NK-92 treated with Interleukin-12 subunit alpha and Interleukin-12 subunit beta, amount 100 ng/mL, for 24 hours (cell line): ENCODE data around the gene CCDC159.
"Not testable (repeated sequence)": the region's sequence is repeated elsewhere in the genome, so short reads cannot be mapped to it uniquely, and the experiment has no call there.

Experiments used
- DNase-seq: peaks from one replicate; lab custom pipeline; 2025; lab: John Stamatoyannopoulos, UW

Gene CCDC159

GRCh38 chr19:11367528-11367927 is 21.2 kb downstream of the CCDC159 start:
- no peak for DNase-seq

- DNase-seq = no peak
Measured at GRCh38 chr19:11370744-11371143, 24.4 kb downstream of the CCDC159 start.

- DNase-seq = no peak
Measured at GRCh38 chr19:11373166-11373884, 27.0 kb downstream of the CCDC159 start.

GRCh38 chr19:11373885-11374432 is 27.6 kb downstream of the CCDC159 start:
- no peak for DNase-seq

- DNase-seq = peak; percentile 97
Measured at GRCh38 chr19:11374433-11375142, 28.3 kb downstream of the CCDC159 start, which contains the start of gene SWSAP1. Gene SWSAP1, plus strand, starts transcription at chr19:11374666. Its CDS starts 15 bp downstream, at chr19:11374681.

GRCh38 chr19:11375143-11375948 is 29.0 kb downstream of the CCDC159 start:
- DNase-seq = peak; percentile 63

- DNase-seq = no peak
Measured at GRCh38 chr19:11377237-11377636, 30.9 kb downstream of the CCDC159 start.

GRCh38 chr19:11377756-11378155 is 31.4 kb downstream of the CCDC159 start:
- DNase-seq = no peak

- no peak for DNase-seq
Measured at GRCh38 chr19:11378319-11379189, 32.2 kb downstream of the CCDC159 start.

GRCh38 chr19:11379269-11379845 is 33.0 kb downstream of the CCDC159 start:
- DNase-seq = not testable (repeated sequence)

- DNase-seq = no peak
Measured at GRCh38 chr19:11379857-11380350, 33.6 kb downstream of the CCDC159 start.

- peak; percentile 98 for DNase-seq
Measured at GRCh38 chr19:11380653-11381537, 34.6 kb downstream of the CCDC159 start.

GRCh38 chr19:11382898-11383705 is 36.8 kb downstream of the CCDC159 start:
- DNase-seq = no peak

GRCh38 chr19:11383706-11384048 is 37.4 kb downstream of the CCDC159 start:
- no peak for DNase-seq

- no peak for DNase-seq
Measured at GRCh38 chr19:11384778-11385129, 38.4 kb downstream of the CCDC159 start.

- no peak for DNase-seq
Measured at GRCh38 chr19:11387162-11388034, 41.1 kb downstream of the CCDC159 start.

- no peak for DNase-seq
Measured at GRCh38 chr19:11390359-11390758, 44.0 kb downstream of the CCDC159 start.
